ENCODE data around the gene STXBP2.

STXBP2 gene

DNA sequence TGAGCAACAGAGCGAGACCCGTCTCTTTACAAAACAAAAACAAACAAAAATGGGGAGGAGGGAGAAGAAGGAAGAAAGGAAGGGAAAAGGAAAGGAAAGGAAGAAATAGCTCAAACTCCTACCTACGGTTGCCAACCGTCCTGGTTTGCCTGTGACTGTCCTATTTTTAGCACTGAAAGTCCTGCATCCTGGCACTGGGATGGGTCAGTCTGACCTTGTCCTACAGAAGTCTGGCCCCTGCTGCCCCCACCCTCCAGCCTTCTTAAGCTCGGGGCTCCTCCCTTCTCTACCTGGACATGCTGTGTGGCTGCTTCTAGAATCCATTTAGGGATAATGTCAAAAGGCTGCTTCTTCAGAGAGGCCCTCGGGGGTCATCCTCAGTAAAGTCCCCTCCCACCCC, 1.2 kb upstream of the STXBP2 start:
- no peak for DNase-seq

DNA sequence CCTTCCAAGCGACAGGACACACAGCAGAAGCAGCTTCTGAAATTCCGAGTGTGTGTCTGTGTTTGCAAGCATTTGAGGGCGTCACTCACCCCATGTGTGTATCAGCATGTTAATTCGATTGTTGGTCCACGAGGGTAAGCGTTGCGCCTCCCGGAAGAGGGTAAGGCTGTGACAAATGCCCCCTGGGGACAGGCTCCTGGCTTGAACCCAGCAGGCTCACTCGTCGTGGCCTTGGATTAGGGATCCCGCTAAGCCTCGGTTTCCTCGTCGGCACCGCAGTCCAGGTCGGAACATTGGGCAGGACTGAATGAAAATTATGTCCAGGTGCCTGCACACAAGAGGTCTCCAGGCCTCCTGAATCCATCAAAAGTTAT, 606 bp upstream of the STXBP2 start:
- no peak for DNase-seq

DNA sequence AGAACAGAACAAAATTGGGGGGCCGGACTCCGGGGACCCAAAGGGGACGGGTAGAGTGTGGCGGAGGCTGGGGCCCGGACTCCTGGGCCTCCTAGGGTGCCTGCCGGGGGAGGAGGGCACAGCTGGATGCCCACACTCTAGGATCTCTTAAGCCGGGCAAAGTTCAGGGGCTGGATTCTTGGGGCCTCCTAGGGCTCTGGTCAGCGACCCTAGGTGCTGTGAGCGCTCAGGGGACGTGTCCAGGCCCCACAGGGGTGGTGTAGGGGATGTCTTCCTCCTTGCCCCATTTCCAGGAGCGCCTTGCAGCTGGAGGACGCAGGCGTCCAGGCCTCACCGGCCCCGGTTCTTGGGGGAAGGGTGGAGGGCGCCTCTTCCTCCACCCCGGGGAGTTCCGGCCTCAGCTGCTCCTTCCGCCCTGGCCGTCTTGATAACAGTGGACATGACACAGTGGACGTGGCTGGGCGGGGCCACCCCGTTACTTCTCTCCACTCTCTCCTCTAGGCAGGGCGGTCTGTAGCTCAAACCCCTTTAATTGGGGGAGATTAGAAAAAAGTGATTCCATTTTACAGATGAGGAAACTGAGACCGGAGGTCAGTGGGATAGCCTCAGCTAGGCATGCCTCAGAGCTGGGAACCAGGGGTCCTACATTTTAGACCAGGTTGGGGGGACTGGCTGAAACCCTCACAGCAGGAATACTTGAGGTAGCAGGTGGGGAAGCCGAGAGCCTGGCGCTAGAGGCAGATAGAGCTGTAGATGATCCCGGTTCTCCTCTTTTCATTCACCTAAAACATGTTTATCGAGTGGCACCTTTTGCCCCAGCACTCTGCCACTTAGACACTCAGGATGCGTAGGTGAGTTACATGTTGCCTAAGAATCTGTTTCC, 705 bp downstream of the STXBP2 start:
- DNase-seq, result no peak

DNA sequence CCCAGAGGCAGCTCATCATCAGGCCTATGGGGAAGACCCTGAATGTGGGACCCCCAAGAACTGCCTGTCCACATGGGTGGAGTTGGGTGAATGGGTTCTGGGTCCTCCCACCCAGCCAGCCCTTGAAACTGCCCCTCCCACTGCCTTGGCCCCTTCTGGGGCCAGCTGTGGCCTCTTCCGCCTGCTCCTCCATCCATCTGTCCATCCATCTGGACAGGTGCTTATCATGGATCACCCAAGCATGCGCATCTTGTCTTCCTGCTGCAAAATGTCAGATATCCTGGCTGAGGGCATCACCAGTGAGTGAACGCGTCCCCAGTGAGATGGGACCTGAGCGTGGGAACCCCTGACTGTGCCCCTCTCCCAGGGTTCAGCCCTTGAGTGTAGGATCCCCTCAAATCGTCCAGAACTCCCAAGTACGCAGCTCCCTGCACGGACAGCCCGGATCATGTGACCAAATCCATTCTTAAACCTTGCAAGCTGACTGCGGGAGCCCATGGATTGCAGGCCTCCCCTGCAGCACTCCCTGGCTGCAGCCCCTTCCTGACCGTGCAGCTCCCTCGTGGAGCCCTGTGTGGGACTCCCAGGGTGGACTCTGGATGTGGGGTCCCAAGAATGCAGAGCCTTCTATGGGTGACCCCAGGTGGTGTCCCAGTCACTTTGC, 2.0 kb downstream of the STXBP2 start:
- no peak for DNase-seq

DNA sequence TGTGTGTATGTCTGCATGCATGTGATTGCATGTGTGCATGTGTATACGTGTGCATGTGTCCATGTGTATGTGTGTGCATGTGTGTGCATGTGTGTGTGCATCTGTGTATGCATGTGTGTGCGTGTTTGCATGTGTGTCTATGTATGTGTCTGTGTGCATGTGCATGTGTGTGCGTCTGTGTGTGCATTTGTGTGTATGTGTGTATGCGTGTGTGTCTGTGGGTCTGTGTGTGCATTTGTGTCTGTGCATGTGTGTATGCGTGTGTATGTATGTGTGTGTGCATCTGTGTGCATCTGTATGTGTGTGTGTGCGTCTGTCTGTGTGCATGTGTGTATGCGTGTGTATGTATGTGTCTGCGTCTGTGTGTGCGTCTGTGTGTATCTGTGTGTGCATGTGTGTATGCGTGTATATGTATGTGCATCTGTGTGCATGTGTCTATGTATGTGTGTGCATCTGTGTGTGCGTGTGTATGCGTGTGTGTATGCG, 3.0 kb downstream of the STXBP2 start:
- no peak for DNase-seq

DNA sequence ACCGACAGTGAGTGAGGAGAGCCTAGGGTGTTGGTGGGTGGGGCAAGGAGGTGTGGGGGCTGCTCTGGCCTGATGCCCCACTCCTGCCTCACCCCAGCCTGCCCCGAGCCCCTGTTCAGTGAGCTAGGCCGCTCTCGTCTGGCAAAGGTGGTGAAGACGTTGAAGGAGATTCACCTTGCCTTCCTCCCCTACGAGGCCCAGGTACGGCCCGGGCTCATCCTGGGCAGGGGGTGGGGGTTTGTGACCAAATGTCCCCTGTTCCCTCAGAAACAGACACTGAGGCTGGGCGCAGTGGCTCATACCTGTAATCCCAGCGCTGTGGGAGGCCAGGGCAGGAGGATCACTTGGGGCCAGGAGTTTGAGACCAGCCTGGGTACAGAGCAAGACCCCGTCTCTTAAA, 3.9 kb downstream of the STXBP2 start:
- DNase-seq, result no peak

DNA sequence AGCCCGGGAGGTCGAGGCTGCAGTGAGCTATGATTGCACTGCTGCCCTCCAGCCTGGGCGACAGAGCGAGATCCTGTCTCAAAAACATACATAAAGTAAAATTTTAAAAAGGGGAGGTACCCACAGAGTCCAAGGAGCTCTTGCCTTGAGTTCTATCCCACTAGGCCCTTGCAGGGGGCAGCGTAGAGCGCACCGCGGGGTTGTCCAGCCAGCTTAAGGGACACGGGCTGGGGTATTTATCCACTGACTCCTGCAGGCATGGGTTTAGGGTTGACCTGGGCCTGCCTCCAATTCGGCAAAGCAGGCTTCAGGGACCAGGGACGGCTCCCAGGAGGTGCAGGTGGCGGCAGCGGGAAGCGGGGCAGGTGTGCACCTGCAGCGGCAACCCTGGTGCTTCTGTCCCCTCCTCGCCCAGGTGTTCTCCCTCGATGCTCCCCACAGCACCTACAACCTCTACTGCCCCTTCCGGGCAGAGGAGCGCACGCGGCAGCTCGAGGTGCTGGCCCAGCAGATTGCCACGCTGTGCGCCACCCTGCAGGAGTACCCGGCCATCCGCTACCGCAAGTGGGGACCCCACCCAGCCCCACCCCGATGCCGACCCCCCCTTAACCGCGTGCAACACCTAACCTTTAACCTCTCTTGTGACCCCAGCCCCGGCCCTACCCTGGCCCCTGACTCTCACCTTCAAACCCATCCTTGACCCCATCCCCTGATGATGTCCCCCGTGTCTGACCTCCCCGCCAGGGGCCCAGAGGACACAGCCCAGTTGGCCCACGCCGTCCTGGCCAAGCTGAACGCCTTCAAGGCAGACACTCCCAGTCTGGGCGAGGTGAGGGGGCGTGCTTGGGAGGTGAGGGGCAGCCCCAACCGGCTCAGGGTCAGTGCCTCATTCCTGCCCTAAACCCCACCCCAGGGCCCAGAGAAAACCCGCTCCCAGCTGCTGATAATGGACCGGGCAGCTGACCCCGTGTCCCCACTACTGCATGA, 4.7 kb downstream of the STXBP2 start:
- DNase-seq, result no peak

DNA sequence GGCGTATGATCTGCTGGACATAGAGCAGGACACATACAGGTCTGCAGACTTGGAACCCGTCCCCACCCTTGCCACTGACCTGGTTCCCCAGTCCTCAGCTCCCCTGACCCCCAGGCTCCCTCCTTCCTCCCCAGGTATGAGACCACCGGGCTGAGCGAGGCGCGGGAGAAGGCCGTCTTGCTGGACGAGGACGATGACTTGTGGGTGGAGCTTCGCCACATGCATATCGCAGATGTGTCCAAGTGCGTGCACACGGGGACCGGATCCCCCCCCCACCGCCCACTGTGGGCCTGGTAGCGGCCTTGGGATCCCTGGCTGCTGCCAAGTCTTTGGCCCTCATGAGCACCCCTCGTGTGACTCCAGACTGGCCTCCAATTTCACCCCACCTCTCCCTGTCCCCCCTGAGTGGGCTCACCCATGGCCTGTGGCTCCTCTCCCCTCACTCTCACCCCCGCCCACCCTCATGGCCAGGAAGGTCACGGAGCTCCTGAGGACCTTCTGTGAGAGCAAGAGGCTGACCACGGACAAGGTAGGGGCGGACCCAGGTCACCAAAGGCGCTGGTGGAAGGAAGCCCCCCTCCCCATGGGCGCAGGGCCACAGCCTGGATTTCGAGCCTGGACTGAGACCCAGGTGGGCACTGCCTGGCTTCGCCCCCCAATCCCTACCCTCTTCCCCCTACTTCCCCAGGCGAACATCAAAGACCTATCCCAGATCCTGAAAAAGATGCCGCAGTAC, 5.6 kb downstream of the STXBP2 start:
- DNase-seq, result no peak

DNA sequence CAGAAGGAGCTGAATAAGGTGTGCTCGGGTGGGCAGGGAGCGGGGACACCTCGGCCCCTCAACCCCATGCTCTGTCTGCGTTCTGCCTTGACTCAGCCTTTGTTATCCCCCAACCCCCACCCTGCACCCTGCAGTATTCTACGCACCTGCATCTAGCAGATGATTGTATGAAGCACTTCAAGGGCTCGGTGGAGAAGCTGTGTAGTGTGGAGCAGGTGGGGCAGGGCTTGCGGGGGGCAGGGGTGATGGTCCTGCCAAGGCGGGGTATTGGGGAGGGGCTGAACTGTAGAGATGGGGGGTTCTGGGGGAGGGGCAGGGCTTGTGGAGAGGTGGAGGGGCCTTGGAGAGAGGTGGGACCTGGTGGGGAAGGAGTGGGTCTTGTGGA, 6.1 kb downstream of the STXBP2 start:
- DNase-seq, result no peak

DNA sequence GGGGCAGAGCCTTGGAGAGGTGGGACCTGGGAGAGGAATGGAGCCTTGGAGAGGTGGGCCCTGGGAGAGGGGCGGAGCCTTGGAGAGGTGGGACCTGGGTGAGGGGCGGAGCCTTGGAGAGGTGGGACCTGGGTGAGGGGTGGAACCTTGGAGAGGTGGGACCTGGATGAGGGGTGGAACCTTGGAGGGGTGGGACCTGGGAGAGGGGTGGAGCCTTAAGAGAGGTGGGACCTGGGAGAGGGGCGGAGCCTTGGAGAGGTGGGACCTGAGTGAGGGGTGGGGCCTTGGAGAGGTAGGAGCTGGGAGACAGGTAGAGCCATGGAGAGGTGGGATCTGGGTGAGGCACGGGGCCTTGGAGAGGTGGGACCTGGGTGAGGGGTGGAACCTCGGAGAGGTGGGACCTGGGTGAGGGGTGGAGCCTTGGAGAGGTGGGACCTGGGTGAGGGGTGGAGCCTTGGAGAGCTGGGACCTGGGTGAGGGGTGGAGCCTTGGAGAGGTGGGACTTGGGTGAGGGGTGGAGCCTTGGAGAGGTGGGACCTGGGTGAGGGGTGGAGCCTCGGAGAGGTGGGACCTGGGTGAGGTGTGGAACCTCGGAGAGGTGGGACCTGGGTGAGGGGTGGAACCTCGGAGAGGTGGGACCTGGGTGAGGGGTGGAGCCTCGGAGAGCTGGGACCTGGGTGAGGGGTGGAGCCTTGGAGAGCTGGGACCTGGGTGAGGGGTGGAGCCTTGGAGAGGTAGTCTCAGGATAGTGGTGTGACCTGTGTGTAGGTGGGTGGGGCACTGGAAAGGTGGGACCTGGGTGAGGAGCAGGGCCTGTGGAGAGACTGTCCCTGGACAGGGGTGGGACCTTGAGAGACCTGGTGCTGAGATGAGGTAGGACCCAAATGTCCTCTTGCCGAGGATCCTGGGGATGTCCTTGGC, 7.0 kb downstream of the STXBP2 start:
- DNase-seq, result peak; percentile 33

DNA sequence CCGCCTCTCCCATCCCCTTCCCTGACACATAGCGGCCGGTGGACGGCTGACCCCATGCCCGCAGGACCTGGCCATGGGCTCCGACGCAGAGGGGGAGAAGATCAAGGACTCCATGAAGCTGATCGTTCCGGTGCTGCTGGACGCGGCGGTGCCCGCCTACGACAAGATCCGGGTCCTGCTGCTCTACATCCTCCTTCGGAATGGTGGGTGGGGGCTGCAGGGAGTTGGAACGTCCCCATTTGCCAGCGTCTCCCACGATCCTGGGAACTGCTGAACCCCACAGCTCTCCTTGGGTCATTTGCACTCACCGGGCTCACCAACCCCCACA, 7.6 kb downstream of the STXBP2 start:
- DNase-seq, result no peak

DNA sequence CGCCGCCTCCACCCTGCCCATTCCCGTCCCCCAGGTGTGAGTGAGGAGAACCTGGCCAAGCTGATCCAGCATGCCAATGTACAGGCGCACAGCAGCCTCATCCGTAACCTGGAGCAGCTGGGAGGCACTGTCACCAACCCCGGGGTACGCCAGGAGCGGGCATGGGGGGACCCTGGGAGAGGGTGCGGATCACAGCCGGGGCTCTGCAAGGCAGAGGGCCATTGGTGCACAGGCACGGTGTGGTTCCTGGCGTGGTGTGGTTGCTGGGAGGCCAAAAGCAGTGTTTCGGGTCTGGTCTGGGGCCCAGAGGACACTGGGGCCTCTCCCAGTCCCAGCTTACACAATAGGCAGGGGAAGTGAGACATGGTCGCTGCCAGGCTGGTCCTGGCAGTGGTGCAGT, 8.3 kb downstream of the STXBP2 start:
- no peak for DNase-seq

DNA sequence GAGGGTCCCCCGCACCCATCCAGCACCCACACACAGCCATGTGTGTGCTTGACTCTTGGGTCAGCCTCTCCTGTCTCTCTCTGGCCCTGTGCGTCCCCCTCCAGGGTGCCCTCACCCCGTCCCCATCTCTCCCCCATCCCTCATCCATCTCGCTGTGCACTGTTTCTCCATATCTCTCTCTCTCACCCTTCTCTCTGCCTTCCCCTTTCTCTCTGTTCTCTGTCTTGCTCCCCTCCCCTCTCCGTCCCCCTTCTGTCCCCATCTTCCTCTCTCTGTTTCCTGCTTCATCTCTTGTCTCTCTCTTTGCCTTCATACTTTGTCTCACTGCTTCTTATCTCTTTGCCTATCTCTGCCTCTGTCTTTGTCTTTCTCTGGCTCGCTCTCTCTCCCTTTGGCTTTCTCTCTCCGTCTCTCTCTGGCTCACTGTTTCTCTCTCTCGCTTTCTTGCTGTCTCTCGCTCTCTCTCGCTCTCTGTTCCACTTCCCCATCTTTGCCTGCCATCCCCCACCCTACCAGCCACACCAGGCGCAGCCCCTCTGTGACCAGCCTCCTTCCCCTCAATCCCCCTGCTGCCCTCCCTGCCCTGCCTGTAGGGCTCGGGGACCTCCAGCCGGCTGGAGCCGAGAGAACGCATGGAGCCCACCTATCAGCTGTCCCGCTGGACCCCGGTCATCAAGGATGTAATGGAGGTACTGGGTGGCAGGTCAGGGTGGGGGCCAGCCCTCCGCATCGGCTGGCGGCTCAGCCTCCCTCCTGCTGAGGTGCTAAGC, 8.9 kb downstream of the STXBP2 start:
- DNase-seq, result no peak

DNA sequence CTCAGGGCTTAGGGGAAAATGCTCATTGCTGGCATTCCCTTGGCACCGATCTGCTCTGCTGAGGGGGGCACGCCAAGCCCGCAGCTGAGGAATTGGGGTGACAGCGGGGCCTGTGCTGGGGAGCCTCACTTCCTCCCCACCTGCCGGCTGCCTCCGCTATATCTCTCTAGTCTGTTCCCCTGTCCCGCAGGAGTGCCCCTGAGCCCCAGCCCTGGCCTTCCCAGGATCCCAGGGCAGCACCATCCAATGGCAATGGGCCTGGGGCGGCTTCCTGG, 9.5 kb downstream of the STXBP2 start:
- no peak for DNase-seq

DNA sequence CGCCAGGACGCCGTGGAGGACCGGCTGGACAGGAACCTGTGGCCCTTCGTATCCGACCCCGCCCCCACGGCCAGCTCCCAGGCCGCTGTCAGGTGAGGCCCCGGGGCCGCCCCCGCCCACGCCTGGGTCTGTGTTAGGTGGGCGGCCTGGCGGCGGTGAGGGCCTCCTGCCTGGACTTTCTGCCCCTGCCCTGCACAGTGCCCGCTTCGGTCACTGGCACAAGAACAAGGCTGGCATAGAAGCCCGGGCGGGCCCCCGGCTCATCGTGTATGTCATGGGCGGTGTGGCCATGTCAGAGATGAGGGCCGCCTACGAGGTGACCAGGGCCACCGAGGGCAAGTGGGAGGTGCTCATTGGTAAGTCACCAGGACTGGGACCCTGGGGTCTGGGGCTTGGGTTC, 10.2 kb downstream of the STXBP2 start:
- no peak for DNase-seq

DNA sequence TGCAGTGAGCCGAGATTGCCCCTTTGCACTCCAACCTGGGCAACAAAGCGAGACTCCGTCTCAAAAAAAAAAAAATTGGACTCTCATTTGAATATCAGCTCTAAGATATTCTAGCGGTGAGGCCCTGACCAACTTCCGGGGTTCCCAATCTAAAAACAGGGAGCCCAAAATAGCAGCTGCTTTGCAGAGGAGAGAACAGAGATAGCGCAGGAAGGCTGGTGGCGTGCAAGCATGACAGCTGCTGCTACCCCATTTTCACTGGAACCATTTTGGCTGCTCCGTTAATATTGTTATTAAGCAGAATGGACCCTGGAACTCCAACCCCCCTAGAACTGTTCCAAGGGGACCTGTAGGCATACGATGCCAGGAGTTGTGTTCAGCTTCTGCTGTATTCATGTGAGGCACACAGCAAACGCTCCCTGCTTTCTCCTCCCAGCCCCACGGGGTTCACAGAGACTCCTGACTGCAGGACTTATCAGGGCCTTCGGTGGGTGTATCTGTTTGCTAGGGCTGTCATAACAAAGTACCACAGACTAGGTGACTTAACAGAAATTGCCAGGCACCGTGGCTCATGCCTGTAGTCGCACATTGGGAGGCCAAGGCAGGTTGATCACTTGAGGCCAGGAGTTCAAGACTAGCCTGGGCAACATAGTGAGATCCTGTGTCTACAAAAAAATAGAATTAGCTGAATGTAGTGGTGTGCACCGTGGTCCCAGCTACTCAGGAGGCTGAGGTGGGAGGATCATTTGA, 11.5 kb downstream of the STXBP2 start:
- DNase-seq, result no peak

DNA sequence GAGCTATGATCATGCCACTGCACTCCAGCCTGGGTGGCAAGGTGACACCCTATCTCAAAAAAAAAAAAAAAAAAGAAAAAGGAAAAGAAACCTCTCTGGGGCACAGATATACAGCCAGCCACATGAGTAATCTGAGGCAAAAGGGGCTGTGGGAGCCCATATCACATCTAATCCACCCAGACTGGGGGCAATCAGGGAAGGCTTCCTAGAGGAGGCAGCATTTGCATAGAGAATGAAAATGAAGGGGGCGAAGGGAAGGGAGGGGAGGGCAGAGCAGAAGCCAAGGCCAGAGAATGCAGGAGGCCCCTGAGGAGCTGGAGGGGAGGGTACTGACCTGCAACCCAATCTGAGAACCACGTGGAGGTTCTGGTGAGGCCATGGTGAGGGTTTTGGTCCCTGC, 13.2 kb downstream of the STXBP2 start:
- DNase-seq, result no peak

DNA sequence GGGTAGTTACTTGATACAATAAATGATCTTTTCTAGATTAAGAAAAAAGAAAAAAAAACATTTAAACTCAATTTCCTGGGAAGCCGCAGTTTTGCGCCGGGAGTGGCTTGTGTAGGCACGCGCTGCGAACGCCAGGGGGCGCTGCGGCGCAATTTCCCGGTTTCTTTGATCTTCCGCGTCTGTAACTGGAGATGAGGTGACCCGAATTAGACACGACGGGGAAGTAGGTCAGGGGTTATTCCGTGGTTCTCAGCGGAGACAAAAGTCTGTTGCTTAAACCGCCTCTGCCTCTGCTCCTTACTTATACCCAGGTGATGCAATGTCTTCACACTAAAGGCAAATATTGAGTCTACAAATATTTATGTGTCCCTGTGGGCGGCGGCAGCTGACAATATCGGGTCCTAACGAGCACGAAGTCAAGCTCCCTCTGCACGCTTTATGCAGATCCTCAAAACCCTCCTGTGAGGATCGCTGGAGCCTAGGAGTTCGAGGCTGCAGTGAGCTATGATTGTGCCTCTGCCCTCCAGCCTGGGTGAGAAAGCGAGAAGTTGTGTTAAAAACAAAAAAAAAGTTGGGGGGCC, 15.2 kb downstream of the STXBP2 start:
- DNase-seq, result peak; percentile 62

DNA sequence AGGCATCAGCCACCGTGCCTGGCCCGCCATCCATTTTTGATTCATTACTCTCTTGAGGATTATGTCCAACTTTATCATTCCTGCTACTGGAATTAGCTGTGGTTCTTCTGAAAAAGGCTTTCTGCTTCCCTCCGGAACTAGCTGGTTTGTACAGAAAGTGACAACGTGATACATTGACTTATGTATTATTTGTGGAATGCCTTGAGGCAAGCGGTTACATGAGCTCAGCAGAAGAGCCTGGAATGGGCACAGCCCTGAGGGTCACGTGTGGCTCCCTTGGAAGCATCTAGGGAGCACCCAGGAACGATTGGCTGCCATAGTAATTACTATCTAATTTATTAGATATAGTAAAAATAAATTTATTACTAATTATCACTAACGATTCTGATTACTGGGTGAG, 17.5 kb downstream of the STXBP2 start:
- no peak for DNase-seq

DNA sequence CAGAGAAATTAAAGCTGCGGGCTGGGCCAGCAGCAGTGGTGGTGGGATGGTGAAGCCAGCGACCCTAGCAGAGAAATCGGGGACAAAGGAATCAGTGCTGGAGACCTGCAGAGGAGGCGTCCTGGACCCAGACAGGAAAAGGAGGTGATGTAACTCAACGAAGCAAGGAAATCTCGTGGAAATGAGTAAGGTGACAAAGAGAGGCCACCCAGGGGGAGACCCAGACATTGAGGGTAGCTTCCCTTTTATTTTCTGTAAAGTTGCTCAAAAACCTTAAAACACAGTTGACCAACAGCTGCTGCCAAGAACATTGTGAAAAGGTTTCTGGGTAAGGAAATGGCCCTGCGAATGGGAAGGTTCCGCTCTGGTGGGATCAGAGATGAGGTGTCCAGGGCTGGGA, 18.7 kb downstream of the STXBP2 start:
- no peak for DNase-seq
